Right ventricle myocardium superior (tissue), 1 donor: ENCODE results near the gene FBXO31. TPM values are rescaled to one million over a fixed set of nuclear protein-coding genes. Genes with fewer than 3 reads are reported as not detected.
"Not testable (repeated sequence)": the region's sequence is repeated elsewhere in the genome, so short reads cannot be mapped to it uniquely, and the experiment has no call there.

Source experiments
- ATAC-seq: fragments of 200-7000 bp; cut with Tn5 transposase; one replicate; pipeline ENCODE4 v1.9.1; 2020; ENCODE audit warnings: mild to moderate bottlenecking; ENCODE audit not compliant: poor library complexity
- DNase-seq: peaks from one replicate; pipeline ENCODE4 v3.0.0-alpha.2; 2020
- intact Hi-C: fragments of 100-400 bp; cut with DNase I; formaldehyde crosslinking; loops from one replicate; pipeline ENCODE4 v1.11.2; 2022
- total RNA-seq: library from RNA; stranded (reverse); fragmentation: NEBNext Ultra II Directional; extraction: Animal tissue kit (Norgen Biotek cat#: 25700); gene quantifications from one replicate; pipeline ENCODE4 v1.2.1, GENCODE V29; 2021
- donor health status: DM: no; HTN: yes; CAD: no; lungs with severe emphysema.

Gene FBXO31
- total RNA-seq, 1 donor from 2014 or later, result 78.9 TPM

DNA sequence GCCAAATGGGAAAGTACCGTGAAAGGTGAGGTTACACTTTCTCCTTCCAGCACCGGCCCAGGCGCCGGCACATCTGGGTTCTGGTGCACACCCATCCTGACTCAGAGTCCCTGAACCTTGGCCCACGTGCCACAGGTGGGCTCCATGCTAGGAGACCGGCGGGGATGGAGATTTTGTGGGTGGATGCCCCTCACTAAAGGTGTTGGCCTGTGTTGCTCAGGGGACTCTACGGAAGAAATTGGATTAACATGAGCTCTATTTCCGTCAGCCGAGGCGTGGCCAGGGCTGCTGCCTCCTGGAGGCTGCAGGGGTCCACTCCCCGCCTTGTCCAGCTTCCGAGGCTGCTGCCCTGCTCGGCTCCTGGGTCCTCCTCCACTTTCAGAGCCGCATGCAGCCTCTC lies 30.8 kb downstream of the FBXO31 start:
- DNase-seq (peak; percentile 35), ATAC-seq (no peak)
- intact Hi-C loops, result no loop called here

DNA sequence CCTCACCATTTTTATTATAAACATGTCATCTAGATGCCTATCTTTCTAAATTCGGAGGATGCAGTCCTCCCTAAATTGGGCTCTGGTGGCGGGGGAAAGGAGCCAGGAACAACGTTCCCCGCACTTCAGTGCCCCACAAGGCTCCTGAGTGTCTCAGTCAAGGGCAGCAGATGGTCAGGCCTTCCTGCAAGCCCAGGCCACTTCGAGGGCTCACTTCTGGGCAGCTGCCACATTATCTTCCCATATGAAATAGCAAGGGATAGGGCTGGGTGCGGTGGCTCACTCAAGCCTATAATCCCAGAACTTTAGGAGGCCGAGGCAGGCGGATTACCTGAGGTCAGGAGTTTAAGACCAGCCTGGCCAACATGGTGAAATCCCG lies 32.3 kb downstream of the FBXO31 start:
- intact Hi-C loops, result no loop called here
- peak; percentile 34 for ATAC-seq
- peak; percentile 35 for DNase-seq

GRCh38 chr16:87350681-87351319 lies 32.8 kb downstream of the FBXO31 start:
- ATAC-seq (peak; percentile 28), DNase-seq (peak; percentile 46)
- intact Hi-C loops, result no loop called here

DNA sequence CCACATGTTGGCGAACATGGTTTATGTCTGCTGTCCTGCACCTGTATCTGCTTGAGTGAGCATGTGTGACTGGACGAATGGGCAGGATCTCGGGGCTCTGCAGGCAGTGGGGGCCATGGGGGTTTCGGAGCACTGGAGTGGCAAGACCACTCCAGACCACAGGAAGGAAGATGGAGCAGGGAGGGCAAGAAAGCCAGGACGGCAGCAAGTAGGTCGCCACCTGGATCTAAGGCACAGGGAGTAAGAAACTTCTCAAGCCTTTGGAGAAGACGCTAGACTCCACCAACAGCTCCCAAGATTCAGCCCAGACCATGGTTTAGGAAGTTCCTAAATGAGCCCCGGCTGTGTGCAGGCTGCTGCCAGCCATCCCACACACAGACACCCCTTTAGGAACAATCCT lies 33.5 kb downstream of the FBXO31 start:
- intact Hi-C loops, result no loop called here
- DNase-seq (no peak), ATAC-seq (no peak)

GRCh38 chr16:87348616-87349157 lies 34.9 kb downstream of the FBXO31 start:
- DNase-seq, result peak; percentile 31
- intact Hi-C loops, result no loop called here
- no peak for ATAC-seq

DNA sequence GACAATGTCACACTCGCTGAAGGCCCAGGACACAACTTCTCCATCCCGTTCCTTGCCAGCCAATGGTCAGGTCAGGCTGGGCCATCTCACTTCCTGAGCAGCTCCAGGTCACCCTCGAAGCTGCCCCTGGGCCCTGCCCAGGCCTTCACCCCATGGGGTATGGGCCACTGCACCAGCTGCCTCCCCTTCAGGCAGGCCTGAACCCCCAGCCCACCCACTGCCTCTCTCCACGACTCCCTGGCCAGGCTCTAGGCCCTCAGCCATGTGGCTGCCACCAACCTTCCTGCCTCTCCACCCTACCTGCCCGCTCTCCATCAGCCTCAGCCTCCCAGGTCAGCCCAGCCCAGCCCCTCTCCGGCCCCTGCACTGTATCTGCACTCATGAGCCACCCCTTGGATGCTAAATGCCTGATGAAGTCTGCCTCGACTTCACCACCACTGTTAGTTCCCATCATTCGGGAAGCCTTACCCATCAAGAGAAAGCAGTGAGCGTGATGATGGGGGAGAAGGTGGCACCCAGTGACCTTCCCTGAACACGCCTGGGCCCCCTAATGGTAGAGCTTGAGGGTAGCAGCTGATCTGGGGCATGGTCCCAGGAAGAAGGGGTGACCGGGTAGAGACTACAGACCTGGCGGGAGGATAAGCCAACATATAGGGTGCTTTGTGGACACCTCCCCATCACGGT lies 35.5 kb downstream of the FBXO31 start:
- DNase-seq (no peak), ATAC-seq (no peak)
- intact Hi-C loops, result no loop called here

DNA sequence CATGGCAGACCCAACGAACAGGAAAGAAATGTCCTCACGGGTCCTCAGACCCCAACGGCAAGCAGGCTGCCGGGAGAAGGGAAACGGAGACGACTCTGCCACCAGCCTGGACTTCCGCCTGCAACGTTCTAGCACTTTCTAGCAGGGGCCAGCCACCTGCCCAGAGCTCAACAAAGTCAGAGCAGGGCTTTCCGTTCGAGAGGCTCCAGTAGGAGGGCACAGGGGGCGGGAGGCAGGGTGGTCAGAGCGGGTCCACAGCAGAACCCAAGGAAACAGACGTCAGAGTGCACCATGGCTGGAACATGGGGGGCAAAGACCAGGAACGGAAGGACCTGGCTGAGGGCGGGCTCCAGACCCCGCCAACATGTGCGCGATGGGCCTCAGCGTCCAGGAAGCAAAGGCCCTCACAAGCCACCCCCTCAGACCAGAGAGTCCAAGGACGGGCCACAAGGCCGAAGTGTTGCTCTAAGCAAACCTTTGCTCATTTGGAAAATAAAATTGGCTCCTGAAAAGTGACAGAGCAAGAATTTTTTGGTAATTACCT lies 37.0 kb downstream of the FBXO31 start:
- intact Hi-C loops, result no loop called here
- ATAC-seq (no peak), DNase-seq (no peak)

- DNase-seq (peak; percentile 39), ATAC-seq (no peak)
- intact Hi-C loops, result no loop called here
Observed at GRCh38 chr16:87345726-87346424, 37.7 kb downstream of the FBXO31 start.

DNA sequence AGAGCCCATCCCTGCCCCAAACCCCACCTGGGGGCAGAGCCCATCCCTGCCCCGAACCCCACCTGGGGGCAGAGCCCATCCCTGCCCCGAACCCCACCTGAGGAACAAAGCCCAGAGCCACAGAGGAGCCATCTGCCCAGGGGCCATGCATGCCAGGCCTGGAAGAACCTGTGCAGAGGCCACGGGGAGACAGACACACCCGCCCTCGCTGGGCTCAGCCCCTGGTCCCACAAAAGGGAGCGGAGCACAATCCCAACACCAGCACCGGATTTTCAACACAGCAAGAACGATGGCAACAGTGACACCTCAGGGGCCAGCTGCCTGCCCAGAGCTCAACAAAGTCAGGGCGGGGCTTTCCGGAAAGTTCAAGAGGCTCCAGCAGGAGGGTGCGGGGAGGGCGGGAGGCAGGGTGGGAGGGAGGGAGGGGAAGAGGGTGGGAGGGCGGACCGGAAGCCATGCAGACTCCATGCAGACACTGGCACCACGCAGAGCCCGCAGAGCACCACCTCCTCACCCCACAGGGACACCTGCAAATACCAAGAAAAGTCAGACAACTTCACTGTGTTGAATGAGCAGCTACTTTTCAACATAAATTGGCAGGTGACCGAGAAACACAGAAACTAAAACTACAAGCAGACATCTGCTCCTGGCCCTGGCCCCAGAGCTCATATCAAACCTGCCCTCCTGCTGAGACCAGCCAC lies 38.5 kb downstream of the FBXO31 start:
- intact Hi-C loops, result no loop called here
- peak; percentile 60 for DNase-seq
- peak; percentile 45 for ATAC-seq

- intact Hi-C loops, result no loop called here
- ATAC-seq, result no peak
Observed at GRCh38 chr16:87344165-87344930, 39.2 kb downstream of the FBXO31 start.

DNA sequence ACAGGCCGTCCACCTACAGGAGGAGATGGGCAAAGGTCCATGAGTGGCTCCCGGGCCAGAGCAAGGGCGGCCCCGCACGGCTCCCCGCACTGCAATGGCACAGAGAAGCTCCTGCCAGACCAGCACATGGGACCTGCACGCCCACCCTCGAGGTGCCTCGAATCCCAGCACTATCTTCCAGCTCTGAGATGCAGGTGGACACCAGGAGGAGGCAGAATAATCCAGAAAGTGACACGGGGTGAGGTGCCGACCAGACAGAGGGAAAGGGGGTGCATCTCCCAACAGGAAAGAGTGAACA lies 39.9 kb downstream of the FBXO31 start:
- ATAC-seq (no peak), DNase-seq (no peak)
- intact Hi-C loops, result no loop called here

More at GRCh38 chr16:87344165-87344930, 39.2 kb downstream of the FBXO31 start:
- peak; percentile 39 for DNase-seq

GRCh38 chr16:87342978-87343752 lies 40.4 kb downstream of the FBXO31 start:
- no peak for ATAC-seq
- peak; percentile 39 for DNase-seq
- intact Hi-C loops, result no loop called here

- ATAC-seq (no peak), DNase-seq (no peak)
- intact Hi-C loops, result no loop called here
Observed at GRCh38 chr16:87342504-87342903, 41.1 kb downstream of the FBXO31 start.

DNA sequence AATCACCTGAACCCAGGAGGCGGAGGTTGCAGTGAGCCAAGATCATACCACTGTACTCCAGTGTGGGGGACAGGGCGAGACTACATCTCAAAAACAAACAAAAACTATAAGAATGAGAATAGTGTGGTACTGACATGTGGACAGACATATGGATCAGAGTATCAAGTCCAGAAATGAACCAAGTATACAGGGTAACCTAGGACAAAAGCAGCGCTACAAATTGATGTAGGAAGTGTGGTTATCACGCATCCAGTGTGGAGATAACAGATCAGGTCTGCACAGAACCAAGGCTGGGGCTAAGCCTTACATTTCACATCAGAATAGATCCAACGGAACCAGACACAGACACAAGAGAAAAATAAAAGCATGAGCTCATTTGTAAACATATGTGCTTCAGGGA lies 43.4 kb downstream of the FBXO31 start:
- intact Hi-C loops, result no loop called here
- ATAC-seq (no peak), DNase-seq (no peak)

DNA sequence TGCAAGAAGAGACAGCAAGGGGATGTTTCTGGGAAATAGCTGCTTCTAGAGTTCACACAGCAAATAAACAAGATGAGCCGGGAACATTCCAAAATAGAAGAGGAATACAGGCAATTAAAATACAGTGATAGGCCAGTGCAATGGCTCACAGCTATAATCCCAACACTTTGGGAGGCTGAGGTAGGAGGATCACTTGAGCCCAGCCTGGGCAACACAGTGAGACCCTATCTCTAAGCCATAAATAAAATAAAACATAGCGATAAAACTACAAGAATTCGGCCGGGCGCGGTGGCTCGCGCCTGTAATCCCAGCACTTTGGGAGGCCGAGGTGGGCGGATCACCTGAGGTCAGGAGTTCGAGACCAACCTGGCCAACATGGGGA lies 43.9 kb downstream of the FBXO31 start:
- ATAC-seq, intact Hi-C loops, DNase-seq: not testable (repeated sequence)

GRCh38 chr16:87339086-87339723 lies 44.4 kb downstream of the FBXO31 start:
- no peak for DNase-seq
- intact Hi-C loops, result no loop called here
- ATAC-seq, result no peak

DNA sequence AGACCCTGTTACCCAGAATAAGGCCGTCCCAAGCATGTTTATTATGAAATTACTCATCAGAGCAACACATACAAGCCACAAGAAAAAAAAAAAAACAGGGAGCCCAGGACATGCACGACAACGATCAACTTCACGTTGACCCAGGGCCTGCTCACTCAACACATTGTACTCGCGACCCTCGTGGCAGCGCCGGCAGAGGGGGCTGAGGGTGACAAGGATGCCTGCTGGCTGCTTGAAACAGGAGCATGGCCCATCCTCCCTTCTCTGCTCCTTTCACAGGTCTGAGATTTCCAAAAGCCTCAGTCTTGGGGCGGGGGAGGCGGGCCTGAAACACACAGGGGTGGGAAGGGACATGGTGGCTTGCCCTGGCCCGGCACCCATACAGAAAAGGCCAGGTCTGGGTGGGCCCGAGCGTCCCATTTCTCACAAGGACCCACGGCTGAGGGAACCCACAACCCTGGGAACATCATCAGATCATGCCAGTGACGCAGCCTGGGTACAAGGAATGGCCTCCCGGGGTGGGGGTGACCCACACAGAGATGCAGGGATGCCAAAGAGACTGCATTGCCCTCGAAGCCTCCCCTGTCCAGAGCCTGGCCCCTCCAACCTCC lies 45.3 kb downstream of the FBXO31 start:
- ATAC-seq (no peak), DNase-seq (no peak)
- intact Hi-C loops, result no loop called here
